GM21619 (cell line): Measurements from ENCODE around the gene OSBPL9.
"Not testable (repeated sequence)": the region's sequence is repeated elsewhere in the genome, so short reads cannot be mapped to it uniquely, and the experiment has no call there.

Experiments
- ATAC-seq: cut with Tn5 transposase; IDR thresholded peaks from one replicate; pipeline ENCODE4 v1.9.1; 2021; ENCODE audit not compliant: unreplicated experiment

Gene OSBPL9

DNA sequence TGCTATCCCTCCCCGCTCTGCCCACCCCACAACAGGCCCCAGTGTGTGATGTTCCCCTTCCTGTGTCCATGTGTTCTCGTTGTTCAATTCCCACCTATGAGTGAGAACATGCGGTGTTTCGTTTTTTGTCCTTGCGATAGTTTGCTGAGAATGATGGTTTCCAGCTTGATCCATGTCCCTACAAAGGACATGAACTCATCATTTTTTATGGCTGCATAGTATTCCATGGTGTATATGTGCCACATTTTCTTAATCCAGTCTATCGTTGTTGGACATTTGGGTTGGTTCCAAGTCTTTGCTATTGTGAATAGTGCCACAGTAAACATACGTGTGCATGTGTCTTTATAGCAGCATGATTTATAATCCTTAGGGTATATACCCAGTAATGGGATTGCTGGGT, 84.9 kb downstream of the OSBPL9 start:
- ATAC-seq: not testable (repeated sequence)

DNA sequence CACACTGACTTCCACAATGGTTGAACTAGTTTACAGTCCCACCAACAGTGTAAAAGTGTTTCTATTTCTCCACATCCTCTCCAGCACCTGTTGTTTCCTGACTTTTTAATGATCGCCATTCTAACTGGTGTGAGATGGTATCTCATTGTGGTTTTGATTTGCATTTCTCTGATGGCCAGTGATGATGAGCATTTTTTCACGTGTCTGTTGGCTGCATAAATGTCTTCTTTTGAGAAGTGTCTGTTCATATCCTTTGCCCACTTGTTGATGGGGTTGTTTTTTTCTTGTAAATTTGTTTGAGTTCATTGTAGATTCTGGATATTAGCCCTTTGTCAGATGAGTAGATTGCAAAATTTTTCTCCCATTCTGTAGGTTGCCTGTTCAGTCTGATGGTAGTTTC, 85.3 kb downstream of the OSBPL9 start:
- not testable (repeated sequence) for ATAC-seq

DNA sequence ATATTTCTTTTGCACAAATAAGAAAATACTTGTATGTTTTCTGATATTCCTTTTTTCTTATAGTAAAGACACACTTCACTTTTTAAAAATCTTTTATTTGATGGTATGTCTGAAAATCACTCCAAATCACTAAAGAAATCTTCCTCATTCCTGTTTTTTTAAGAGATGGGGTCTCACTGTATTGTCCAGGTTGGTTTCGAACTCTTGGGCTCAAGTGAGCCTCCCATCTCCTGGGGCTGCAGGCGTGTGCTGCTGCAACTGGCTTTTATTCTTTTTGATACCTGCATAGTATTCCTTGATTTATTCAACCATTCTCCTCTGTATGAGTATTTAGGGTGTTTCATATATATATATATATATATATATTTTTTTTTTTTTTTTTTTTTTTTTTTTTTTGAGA, 88.1 kb downstream of the OSBPL9 start:
- no peak for ATAC-seq

DNA sequence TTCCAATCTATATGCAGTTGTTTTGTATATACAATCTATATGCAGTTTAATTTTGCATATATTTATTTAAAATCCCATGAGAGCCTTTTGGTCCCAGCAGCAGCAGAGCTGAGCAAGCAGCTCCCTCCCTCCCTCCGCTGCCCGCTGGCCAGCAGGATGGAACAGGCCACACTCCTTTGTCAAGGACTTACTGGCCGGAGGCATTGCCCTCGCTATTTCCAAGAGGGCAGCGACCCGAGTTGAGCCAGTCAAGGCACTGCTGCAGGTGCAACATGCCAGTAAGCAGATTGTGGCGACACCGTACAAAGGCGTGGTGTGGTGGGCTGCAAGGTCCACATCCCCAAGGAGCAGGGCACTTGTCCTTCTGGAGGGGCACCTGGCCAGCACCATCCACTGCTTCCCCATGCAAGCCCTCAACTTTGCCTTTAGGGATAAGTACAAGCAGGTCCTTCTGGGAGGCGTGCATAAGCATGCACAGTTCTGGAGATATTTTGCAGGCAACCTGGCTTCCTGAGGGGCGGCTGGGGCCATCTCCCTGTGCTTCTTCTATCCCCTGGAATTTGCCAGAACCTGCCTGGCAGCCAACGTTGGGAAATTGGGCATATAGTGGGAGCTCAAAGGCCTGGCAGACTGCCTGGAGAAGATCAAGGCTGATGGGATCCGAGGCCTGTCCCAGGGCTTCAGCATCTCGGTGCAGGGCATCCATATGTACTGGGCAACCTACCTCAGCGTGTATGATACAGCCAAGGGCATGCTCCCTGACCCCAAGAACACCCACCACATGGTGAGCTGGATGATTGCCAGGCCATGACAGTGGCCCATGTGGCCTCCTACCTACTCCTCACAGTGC, 92.2 kb downstream of the OSBPL9 start:
- no peak for ATAC-seq

DNA sequence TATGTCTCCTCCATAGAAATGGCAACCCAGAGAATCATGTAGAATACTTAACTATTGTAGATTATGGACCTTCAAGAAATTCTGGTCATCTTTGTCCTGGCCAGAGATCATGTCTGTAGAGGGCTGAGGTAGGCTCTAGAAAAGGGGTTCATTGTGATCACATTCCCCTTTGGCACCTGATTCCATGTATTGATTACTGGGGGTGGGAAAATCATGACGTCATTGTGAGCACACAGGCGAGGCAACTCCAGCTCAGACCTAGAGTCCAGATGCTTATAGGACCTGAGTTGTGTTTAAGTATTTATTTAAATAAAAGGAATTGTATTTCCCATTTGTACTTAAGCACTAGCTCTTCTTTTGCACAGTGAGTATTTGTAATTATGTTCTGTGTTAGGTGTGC, 93.1 kb downstream of the OSBPL9 start:
- ATAC-seq: no peak

DNA sequence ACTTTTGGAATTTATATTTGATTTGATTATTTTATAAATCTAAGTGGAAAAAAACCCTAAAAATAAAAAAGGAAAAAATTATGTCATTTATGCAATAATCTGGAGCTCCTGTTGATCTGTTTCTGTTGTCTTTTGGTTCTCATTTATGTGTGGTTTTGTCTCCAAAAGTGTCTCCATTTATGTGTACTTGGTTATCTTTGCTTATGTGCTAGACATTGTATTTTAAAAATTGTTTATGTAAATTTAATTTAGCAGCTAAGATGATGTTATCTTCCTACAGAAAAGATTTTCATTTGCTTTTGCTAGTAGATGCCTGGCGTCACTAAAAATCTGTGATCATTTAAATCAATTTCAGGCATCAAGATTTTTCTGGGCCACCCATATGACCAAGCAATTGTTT, 95.7 kb downstream of the OSBPL9 start:
- no peak for ATAC-seq

DNA sequence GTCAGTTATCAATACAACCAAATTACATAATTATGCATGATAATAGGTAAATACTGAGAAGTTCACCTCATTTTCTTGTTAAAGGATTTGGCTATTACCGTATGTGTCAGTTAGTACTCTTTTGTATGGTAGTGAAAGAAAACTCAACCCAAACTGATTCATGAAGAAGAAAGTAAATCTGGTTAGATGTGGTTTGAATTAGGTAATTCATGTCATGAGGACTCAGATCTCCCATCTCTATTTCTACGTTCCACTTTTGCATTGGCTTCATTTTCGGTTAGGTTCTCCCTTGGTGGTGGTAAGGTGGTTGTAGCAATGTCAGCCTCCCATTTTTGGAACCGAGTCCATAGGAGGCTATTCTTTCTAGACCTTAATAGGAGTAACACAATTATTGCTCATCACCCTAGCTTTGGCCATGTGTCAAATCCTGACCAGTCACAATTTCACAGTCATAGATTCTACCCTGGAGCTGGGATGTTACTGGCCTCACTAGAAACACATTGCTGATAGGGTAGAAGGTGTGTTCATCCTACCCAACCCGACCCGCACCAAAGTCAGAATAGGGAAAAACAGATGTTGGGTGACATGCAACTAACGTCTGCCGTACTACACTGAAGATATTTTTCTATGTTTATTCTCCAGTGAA, 97.6 kb downstream of the OSBPL9 start:
- no peak for ATAC-seq

DNA sequence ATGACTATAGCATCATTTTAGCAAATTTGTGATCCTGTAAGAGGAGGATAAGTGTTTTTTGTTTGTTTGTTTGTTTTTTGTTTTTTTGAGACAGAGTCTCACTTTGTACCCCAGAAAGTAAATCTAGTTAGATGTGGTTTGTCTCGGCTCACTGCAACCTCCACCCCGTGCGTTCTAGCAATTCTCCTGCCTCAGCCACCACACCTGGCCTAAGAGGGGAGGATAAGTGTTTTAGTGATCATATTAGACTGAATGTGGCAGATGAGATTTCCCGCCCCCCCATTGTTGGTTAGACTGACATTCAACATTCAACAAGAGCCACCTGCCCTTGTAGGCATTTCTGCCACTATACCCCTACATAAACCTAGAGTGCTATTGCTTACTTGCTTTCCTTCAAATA, 98.5 kb downstream of the OSBPL9 start:
- ATAC-seq: no peak

DNA sequence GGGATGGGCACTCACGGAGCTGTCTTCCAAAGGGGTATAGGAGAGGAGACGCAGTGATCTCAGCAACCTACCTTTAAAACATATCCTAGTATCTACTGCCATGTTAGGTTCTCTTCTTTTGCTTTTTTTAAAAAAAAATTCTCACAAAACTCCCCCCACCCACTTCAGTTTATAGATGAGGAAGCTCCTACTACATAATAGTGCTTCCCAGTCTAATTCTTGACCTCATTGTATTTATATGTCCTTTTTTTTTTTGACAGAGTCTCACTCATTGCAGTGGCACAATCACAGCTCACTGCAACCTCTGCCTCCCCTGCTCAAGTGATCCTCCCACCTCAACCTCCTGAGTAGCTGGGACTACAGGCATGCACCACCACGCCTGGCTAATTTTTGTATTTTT, 99.9 kb downstream of the OSBPL9 start:
- no peak for ATAC-seq

DNA sequence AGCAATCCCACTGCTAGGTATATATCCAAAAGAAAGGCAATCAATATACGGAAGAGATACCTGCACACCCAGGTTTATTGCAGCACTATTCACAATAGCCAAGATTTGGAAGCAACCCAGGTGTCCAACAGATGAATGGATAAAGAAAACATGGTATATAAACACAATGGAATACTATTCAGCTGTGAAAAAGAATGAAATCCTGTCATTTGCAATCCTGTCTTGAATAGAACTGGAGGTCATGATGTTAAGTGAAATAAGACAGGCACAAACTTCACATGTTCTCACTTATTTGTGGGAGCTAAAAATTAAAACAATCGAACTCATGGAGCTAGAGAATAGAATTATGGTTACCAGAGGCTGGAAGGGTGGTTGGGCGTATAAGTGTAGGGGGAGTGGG, 101.0 kb downstream of the OSBPL9 start:
- ATAC-seq: no peak

DNA sequence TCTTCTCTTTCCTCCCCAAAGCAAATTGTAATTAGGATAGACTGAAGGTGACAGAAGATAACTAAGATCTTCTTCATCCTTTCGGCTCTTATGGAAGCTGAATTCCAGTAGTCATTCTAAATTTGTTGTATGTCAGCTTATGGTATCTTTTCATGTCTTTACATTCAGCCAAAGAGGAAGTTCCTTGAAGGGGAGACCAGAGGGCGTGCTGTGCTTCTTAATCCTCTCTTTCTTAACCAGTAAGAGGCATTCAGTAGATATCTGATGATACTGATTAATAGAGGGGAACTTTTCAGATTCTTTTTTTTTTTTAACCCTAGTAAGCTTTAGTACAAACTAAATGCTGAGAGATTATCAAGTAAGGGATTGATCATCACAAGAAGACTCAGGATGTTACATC, 102.3 kb downstream of the OSBPL9 start:
- ATAC-seq: no peak

DNA sequence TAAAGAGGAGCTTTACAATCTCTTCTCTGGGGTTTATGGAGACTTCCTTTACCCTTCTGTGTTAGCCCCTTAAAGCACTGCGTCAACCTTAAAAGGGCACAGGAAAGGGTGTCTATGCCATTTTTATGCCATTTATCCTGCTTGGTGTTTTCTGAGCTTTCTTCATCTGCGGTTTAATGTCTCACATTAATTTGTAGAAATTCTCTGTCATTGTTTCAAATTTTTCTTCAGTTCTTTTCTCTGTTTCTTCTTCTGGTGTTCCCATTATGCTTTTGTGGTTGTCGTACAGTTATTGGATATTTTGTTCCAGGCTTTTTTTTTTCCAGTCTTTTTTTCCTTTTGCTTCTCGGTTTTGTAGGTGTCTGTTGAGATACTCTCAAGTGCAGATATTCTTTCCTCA, 107.9 kb downstream of the OSBPL9 start:
- ATAC-seq: no peak

DNA sequence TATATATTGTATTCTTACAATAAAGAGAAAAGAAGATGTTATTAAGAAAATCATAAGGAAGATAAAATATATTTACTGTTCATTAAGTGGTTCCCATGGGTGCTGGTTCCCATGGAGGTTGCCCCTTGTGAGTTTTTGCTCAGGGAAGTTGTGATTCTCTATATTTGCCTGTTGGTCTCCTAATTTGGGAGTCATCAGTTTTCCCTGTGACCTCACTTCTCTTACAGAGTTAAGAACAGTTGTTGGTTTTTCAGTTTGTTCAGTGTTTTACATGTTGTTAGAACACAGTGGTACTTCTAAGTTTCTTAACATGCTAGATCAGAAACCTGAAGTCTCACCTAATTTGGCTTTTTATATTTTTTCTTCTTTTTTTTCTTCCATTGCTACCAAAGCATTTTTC, 109.2 kb downstream of the OSBPL9 start:
- ATAC-seq: no peak

DNA sequence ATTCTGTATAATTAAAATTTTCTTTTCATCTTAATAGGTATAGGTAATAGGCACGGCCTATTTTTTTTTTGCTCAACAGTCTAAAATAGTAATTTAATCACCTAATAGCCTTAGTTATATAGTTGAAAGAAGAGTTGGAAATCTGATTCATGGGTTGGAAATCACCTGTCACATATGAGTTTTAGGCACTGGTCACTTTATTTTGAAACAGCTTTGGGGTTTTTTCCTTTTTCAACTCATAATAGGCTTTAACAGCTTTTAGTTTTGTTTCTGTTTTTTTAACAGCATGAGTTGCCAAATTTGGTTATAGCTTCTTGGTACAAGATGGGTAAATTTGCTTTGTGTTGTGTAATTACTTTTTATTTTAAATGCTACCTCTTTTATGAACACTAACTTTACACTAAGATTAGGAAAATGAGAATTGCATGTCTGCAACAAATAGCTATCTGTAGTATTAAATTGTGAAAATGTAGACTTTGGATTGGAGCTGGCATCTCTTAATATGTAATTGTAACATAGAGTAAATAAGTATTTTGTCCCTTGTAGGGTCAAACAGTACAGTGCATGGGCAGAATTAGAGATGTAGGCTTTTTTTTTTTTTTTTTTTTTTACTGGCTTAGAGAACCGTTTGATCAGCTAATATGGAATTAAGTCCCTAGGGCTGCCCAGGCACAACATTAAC, 109.8 kb downstream of the OSBPL9 start:
- no peak for ATAC-seq

DNA sequence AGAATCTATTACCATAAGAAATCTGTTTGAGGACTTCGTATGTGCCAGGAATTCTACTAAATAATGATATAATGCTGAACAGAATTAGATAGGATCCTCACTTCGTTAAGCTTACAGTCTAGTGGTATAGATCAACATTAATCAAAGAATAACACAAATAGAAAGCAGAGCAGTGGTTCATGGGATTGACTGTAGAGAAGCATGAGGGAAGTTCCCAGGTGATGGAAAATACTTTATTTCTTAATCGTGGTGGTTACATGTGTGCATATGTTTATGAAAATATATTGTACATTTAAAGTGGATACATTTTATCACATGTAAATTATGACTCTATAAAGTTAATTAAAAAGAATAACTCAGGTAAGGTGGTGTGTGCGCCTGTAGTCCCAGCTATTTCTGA, 110.5 kb downstream of the OSBPL9 start:
- ATAC-seq: no peak

DNA sequence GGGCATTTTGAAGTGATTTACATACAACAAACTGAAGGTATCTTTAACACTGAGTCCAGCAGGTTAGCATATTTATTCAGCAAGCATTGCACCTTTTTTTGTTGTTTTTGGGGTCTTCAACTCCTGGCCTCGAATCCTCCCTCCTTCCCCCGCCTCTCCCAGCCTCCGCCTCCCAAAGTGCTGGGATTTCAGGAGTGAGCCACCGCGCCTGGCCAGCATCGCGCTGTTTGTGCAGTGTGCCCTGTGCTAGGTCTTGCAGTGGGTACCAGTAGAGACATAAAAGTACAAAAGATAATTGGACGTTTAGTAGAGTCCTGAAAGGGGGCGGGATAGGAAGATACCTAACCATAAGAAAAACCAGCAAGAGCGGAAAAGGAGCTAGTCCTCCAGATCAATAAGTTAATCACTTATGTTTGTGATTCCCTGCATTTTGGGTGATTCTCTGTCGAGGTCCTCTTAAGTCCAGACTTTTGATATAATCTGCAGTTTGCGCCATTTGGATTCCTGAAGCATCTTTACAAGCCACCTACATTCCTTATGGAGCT, 111.8 kb downstream of the OSBPL9 start:
- ATAC-seq: no peak

DNA sequence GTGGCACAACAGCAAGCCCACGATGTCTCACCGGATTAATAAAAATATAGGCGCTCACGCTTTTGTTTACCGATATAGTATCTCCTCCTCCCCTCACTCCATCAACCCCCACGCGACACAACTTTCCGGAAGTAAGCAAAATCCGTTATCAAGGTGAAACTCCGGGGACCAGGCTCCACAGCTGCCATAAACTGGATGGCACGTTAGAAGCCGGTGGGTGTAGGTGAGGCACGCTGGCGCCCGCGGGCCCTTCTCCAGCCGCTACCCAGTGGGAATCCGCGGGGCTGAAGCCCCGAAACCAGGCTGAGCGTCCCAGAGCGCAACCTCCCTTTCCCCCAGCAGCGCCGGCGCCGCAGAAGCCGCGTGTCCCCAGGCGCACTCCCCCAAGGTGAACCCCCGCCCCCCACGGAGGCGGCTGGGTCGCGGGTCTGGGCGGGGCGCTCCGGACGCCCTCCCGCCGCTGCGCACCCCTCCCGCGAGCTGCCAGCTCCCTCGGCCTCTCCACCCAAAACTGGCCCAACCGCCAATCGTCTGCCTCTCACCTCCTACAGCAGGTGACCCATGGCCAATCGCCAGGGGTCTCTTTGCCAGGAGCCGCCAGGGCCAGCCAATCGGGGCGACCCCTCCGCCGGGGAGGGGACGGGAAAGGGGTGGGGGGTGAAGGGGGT, 112.4 kb downstream of the OSBPL9 start:
- peak; percentile 89 for ATAC-seq

DNA sequence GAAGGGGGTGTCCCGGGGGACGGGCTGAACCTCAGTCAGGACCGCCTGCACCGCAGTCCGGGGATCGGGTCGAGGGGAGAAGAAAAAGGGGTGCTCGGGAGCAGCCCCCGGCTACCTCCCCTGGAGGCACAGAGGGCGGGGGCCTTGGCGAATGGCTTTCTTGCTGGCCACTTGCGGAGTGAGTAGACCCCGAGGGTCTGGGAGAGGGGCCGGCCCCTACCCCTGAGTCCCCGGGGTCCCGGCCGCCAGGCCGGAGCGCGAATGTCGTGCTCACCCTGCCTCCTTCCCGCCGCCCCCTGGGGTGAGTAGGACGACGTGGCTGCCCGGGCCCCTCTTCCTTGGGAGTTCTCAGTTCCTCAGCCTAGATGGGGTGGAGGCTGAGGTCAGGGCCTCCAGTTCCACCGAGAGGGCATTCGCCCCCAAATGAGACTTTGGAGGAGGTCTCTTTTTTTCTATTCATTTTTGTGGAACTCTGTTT, 113.0 kb downstream of the OSBPL9 start:
- peak; percentile 21 for ATAC-seq

DNA sequence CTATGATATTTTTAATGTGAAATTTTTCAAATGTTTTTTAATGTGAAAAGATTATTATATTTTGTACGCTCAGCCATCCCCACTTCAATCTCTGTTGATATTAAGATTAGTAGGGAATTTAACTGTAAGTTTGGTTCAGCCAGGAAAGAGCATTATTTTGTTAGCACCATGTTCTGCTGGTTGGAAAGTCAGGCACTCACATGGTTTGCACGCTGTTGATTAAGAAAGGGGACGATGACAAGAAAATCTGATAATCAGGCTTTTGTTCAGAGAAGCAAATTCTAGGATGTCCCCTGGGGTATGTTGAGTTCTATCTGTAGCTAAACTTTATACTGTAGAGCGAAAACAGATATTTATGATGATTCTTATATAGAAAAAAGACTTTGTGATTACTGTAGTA, 115.1 kb downstream of the OSBPL9 start:
- no peak for ATAC-seq

DNA sequence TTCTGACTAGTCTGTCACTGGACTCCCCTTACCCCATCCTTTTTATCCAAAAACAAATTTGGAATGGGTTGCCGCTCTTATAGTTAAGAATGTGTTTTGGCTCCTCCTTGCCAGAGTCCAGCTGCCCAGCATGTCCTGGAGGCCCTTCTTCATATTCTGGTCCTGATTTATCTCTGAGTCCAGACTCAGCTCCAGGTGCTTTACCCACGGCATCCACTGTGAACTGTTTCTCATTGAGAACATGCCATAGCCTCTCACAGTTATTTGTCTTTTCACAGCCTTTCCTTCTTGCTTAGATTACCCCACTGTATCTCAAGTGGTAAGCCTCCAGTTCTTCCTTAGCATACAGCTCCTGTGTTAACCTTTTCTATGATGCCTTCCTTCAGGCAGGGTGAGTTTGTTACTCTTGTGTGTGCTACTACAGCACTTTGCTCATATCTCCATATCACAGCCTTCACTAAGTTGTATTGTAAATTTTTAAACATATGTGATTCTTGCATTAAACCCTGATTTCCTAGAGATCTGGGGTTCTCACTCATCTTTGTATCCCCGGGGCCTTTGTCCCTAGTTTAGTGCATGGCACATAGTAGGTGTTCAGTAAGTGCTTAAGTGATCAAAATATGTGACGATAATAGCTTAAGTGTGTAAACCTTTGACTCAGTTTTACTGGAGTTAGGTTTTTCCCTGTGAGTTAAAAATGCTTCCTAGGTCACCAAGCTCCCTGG, 116.0 kb downstream of the OSBPL9 start:
- ATAC-seq: no peak

DNA sequence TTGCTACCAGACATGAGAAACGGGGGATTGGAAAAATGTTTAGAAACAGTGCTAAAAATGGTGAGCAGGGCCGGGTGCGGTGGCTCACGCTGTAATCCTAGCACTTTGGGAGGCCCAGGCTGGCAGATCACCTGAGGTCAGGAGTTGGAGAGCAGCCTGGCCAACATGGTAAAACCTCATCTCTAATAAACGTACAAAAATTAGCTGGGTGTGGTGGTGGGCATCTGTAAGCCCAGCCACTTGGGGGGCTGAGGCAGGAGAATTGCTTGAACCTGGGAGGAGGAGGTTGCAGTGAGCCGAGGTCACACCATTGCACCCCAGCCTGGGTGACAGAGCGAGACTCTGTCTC, 116.5 kb downstream of the OSBPL9 start:
- not testable (repeated sequence) for ATAC-seq
